ENCODE results near the gene WDR33. TPM values are rescaled to one million over a fixed set of nuclear protein-coding genes. Genes with fewer than 3 reads are reported as not detected.
"Not testable (repeated sequence)": the region's sequence is repeated elsewhere in the genome, so short reads cannot be mapped to it uniquely, and the experiment has no call there.

Gene WDR33
- total RNA-seq, 1 experiment from 2014 or later: 47.6 TPM

GRCh38 chr2:127770973-127771735 is 39.8 kb downstream of the WDR33 start:
- in situ Hi-C loops (cut with HindIII; ENCODE audit: low sequenced_read_pairs): no loop called here

GRCh38 chr2:127770534-127770933 is 40.4 kb downstream of the WDR33 start:
- in situ Hi-C loops (cut with HindIII; ENCODE audit: low sequenced_read_pairs): not testable (repeated sequence)
- DNase-seq (ENCODE audit: low spot score): peak; percentile 7

More at GRCh38 chr2:127770973-127771735, 39.8 kb downstream of the WDR33 start:
- no peak for DNase-seq (ENCODE audit: low spot score)

GRCh38 chr2:127769587-127769986 is 41.4 kb downstream of the WDR33 start:
- no peak for DNase-seq (ENCODE audit: low spot score)
- in situ Hi-C loops (cut with HindIII; ENCODE audit: low sequenced_read_pairs): no loop called here

DNA sequence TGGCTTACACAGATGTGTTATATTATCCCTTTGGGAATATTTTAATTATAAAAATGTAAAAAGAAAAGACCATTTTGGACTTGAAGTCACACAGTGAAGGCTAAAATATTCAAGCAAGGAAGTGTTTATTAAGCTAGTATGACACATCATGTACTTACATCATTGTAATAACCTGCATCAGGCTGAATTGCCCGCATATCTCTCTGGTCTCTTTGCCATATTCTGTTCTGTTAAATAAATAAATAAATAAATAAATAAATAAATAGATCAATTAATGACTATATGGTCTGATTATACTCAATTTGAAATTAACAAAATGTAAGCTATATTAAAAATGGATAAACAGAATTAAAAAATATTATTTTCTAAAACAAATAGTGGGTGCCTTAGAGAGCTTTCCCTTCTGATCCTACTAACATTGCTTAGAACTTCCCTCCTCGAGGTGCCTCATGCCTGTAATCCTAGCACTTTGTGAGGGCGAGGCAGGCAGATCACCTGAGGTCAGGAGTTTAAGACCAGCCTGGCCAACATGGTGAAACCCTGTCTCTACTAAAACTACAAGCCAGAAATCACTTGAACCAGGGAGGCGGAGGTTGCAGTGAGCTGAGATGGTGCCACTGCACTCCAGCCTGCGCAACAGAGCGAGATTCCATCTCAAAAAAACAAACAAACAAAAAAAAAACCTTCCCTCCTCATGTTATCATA is 42.0 kb downstream of the WDR33 start:
- in situ Hi-C loops (cut with HindIII; ENCODE audit: low sequenced_read_pairs): no loop called here
- no peak for DNase-seq (ENCODE audit: low spot score)

DNA sequence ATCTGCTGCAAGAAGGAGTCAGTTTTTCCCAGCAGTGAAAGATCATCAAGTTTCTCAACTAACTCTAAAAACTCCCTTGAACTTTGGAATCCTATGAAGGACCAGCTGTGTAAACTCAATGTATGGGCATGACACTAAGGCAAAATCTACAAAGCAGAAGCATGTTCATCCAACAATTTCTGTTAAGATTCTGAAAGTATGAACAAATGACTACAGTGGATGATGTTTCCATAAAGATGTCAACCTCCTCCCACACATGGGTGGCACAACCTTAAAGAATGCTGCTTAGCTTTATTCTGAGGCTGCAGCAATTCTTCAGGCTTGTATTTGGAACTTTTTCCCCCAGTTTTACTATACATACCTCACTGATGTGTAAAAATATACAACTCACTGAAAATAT is 47.2 kb downstream of the WDR33 start:
- in situ Hi-C loops (cut with HindIII; ENCODE audit: low sequenced_read_pairs): no loop called here

GRCh38 chr2:127762846-127763245 is 48.1 kb downstream of the WDR33 start:
- in situ Hi-C loops (cut with HindIII; ENCODE audit: low sequenced_read_pairs): no loop called here

More for the DNA sequence above, 47.2 kb downstream of the WDR33 start:
- DNase-seq (ENCODE audit: low spot score): no peak

GRCh38 chr2:127762441-127762840 is 48.5 kb downstream of the WDR33 start:
- no peak for DNase-seq (ENCODE audit: low spot score)

More at GRCh38 chr2:127762846-127763245, 48.1 kb downstream of the WDR33 start:
- DNase-seq (ENCODE audit: low spot score): no peak

DNA sequence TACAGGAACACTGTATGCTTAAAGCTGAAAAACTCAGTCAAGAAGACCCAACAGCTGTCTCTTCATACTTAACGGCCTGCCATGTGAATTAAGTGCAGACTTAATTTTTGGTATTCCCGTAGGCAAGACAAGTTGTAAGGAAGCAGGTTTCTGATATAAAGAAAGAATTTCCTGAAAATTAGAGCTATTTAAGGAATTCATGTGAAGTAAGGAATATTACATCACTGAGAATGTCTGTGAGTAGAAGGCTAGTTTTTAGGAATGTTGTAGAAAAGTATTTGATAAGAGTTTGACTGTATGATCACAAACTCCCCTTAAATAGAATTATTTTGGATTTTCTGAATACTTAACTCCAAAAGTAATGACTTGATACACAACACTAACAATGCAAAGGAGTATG is 51.0 kb downstream of the WDR33 start:
- in situ Hi-C loops (cut with HindIII; ENCODE audit: low sequenced_read_pairs): no loop called here
- no peak for DNase-seq (ENCODE audit: low spot score)

More at GRCh38 chr2:127762441-127762840, 48.5 kb downstream of the WDR33 start:
- in situ Hi-C loops (cut with HindIII; ENCODE audit: low sequenced_read_pairs): no loop called here

DNA sequence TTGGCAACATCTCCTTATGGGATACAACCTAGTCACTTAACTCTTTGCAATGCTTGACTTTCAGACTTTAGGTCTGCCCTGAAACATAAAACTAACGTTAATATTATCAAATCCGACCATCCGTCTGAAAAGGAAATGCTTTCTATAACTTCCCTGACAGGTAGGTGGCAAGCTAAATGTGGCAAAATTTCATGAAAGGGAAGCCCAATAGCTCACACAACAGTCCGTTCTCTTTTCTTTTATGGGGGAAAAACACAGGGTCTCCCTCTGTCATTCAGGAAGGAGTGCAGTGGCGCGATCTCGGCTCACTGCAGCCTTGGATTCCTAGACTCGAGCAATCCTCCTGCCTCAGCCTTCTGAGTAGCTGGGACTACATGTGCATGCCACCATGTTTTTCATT is 56.8 kb downstream of the WDR33 start:
- in situ Hi-C loops (cut with HindIII; ENCODE audit: low sequenced_read_pairs): no loop called here
- no peak for DNase-seq (ENCODE audit: low spot score)

DNA sequence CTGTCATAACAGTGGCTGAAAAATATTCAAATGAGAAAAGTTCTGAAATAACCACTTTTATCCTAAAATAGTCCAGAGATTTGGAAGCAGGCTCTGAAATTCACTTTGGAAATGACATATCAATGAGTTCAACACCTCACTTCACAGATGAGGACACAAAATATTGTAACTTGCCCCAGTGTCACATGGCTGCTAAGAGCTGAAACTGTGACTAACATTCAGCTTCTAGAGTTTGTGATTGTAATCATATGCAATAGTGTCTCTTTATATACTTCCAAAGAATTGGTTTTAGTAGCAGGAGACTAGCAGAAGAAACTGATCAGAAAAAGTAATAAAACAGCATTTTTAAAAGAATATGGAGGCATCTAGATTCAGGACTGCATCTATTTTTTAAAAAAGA is 57.6 kb downstream of the WDR33 start:
- DNase-seq (ENCODE audit: low spot score): no peak
- in situ Hi-C loops (cut with HindIII; ENCODE audit: low sequenced_read_pairs): no loop called here

- in situ Hi-C loops (cut with HindIII; ENCODE audit: low sequenced_read_pairs); DNase-seq (ENCODE audit: low spot score): not testable (repeated sequence)
Measured at GRCh38 chr2:127749537-127749936, 61.4 kb downstream of the WDR33 start.

DNA sequence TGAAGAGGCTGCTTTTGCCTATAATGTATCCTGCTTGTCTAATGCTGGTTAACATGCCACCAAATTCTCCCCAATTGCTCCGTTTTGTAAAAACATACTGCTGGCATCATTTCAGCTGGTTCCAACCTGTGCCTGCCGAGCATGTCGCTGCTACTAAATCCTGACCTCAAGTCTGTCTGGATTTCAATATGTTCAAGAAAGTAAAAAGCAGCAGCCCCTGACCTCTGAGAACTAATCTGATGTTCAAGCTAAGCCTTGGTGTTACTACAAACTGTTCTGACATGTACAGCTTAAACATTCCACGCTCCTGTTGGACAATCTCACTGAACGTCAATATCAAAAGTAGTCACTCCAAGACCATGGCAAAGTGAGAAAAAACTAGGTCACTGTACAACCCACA is 63.4 kb downstream of the WDR33 start:
- in situ Hi-C loops (cut with HindIII; ENCODE audit: low sequenced_read_pairs): no loop called here
- DNase-seq (ENCODE audit: low spot score): peak; percentile 33

DNA sequence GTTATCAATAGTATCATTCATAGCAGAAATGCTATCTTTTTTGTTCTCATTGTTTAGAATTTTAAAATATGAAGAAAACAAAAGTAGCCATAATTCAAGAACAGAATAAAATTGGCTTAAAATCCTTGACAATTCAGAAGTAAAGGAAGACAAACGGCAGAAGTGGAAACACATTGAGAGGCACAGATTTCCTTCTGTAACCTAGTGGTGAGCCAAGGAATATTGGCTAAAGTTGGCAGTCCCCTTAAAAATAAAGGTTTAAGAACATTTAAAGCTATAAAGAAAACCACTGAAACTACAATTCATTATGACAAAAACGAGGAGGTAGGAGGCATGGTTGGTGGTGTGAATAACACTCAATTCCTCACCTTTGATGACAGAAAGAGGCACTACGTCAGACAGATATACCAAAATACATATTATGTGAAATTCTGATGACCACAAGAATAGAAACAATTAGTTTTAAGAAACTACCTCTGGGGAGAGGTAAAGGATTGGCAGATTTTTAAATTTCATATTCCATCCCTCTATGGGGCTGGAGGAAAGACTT is 67.4 kb downstream of the WDR33 start:
- in situ Hi-C loops (cut with HindIII; ENCODE audit: low sequenced_read_pairs): no loop called here
- DNase-seq (ENCODE audit: low spot score): no peak

DNA sequence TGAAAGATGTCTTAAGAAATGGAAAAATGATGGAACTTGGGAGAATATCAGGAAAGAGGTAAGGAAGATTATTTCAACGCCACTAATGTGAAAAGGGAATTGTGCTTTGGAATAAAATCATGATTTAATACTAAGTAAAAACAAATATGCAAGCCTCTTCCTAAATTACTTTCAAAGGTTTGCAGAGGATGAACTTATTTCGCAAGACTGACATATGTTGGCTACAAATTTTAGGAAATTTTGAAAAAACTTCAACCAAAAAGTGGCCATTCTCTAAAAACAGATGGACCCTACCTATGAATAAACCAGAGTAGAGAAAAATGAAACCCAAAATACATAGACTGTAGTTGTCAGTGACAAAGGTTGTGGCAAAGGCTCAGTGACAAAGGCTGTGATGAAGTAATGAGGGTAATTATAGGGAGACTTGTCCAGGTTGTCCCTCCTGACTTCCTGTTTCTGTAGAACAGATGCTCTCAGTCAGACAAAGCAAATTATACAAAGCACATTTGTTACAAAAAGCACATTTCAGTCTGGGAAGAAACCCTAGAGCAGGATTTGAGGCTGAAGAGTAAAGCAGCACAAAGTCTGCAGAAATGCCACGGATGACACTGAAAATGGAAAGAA is 70.2 kb downstream of the WDR33 start:
- DNase-seq (ENCODE audit: low spot score): no peak
- in situ Hi-C loops (cut with HindIII; ENCODE audit: low sequenced_read_pairs): no loop called here

- in situ Hi-C loops (cut with HindIII; ENCODE audit: low sequenced_read_pairs): no loop called here
- DNase-seq (ENCODE audit: low spot score): no peak
Measured at GRCh38 chr2:127739800-127740199, 71.2 kb downstream of the WDR33 start.

DNA sequence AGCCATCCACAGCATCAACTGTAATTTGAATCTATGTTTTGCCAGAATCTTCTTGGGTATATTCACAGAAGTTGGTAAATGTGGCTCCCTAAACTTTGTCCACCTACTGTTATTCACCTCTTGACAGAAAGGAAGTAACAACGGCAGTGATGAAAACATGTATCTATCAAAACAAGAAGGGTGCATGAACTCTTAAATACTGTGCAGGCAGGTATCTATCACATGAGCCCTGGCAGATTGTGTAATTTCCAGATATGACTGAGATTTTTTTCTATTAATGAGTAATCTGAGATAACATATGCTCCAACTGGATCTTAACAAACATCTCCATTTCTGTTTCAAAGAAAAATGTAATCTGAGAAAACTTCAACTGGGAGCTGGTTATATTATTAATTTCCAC is 73.1 kb downstream of the WDR33 start:
- DNase-seq (ENCODE audit: low spot score): no peak

DNA sequence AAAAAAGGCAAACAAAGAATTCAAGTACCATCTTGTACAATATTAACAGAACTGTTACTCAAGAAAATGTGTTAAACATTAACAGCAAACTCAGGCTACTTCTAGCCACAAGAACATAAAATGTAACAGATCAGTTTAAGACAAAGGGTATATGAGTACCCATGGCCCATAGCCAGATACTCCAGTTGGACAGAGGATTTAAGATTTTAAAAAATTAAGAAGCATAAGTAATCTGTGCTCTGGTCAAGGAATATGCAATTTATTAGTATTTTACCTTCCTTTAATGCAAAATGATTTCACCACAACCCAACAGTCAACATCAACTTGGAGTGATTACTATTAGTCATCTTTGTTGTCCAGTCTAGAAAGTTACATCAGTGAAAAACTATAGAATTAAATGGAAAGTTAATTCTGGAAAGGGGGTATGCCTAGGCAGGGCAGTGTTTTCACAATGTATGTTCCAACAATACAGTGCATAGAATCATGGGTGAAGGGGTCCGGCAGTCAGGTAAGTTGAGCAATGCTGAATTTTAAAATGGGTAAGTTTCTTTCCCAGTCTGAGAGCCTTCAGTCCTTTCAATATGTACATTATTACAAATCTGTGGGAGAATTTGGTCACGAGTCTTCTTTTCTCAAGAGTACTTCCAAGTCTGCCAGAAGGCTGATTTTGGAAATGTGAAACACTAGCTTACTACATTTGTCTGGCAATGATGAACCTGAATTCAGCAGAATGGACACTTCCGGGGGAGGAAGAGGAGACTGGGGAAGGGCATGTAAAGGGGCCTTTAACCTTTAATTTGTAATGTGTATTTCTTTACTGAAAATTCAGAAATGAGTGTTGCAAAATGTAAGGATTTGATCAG is 75.2 kb downstream of the WDR33 start:
- DNase-seq (ENCODE audit: low spot score): no peak
- in situ Hi-C loops (cut with HindIII; ENCODE audit: low sequenced_read_pairs): no loop called here

More for the DNA sequence above, 73.1 kb downstream of the WDR33 start:
- in situ Hi-C loops (cut with HindIII; ENCODE audit: low sequenced_read_pairs): no loop called here

DNA sequence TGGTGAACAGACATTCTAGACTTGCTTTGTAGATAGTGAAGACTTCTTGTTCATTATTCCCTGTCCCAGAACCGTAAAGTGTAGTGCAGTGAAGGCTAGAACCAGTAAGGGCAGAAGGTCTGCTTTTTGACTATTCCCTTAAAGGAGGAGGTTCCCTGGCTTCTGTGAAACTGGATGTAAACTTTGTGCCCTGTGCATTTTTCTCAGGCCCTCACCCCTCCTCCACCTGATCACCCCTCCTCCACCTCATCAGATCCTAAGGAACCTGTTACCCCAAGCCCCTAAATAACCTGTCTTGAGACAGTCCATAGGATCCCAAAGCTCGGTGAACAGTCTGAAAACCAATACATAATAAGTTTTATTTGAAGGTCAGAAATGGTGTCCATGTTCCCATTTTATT is 75.9 kb downstream of the WDR33 start:
- in situ Hi-C loops (cut with HindIII; ENCODE audit: low sequenced_read_pairs): no loop called here

More for the DNA sequence above, 75.9 kb downstream of the WDR33 start:
- no peak for DNase-seq (ENCODE audit: low spot score)
